Raji (cell line): ENCODE measurements around the gene PRRC2B.

ENCODE experiments used
- POLR2A ChIP-seq: IDR thresholded peaks from 2 replicates; pipeline ENCODE4 v1.6.1; 2011; ENCODE audit warnings: low read depth, low read length, control low read depth; ENCODE audit not compliant: insufficient read depth

The PRRC2B gene

DNA sequence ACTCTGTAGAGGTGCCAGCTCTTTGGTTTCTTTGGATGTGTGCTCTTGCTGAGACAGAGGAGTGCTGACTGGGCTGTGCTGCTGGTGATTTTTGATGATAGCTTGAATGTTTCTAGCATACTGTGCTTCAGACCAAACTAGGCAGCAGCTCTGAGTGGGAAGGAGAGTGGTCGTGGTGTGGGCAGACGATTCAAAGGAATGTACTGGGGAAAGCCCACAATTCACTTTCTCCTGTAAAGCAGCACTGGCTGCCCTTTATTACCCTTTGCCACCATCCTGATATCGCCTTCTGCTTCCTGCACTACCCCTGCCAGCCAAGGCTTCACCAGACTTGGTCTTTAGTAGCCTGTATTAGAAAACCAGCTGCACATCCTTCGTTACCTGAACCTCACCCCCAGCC, 45.3 kb downstream of the PRRC2B start:
- no peak for TF ChIP-seq POLR2A

DNA sequence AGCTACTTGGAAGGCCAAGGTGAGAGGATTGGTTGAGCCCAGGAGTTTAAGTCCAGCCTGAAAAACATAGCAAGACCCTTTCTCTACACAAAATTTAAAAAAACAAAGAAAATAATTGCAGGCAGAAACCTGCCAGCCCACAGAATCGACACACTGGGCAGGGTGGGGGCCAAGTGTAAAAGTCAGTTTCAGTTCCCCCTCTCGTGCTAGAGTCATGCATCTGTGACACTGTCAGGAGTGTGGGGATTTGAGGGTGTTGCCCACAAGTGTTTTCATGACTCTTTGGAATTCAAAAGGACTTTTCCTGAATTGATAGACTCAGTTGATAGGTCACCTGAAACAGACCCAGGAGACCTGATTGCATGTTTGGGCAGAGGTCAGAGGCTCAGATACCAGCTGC, 47.6 kb downstream of the PRRC2B start:
- TF ChIP-seq POLR2A, result no peak

DNA sequence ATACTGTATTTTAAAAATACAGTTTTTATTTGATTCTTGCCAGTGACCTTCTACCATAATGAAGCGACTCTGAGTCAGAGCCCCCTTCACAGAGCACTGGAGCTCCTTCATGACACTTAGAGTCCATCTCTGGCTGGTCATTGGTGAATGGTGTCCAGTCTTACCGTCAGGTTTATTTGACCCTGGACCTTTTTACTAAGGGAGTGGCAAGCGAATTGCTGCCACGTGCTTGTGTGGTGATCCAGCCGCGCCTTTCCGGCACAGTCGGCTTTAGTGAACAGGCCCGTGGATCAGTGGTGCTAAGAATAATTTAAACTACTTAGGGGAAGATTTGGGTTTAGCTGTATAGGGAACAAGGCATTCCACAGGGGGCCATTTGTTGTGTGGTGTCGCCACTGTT, 48.5 kb downstream of the PRRC2B start:
- no peak for TF ChIP-seq POLR2A

DNA sequence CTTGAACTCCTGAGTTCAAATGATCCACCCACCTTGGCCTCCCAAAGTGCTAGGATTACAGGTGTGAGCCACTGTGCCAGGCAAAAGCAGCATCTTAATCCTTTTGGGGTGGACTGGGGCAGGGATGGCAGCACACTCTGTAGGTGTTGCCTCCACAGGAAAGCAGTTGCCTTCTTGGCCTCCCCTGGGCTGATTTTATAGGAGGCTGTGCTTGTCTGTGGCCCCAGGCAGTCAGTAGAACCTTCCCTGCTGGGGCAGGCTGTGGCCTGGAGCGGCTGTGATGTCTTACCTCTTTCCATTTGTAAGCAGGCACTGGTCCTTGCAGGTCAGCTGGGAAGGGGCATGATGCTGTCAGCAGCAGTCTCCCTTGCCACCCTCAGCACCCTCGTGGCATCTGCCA, 49.8 kb downstream of the PRRC2B start:
- no peak for TF ChIP-seq POLR2A

DNA sequence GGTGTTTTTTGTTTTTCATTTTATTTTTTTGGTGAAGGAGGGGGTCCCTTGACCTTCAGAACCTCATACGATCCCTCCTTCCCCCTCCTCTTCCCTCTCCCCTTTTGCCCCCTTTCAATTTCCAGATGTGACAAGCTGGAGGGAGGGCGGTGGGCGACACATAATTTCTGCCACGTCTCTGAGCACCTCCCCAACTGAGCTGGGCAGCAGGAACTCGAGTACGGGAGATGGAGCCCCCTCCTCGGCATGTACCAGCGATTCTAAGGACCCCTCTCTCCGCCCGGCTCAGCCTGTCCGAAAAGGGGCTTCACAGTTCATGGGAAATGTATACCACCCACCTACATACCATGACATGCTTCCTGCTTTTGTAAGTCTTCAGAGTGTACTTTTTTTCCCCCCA, 52.4 kb downstream of the PRRC2B start:
- TF ChIP-seq POLR2A, result no peak

DNA sequence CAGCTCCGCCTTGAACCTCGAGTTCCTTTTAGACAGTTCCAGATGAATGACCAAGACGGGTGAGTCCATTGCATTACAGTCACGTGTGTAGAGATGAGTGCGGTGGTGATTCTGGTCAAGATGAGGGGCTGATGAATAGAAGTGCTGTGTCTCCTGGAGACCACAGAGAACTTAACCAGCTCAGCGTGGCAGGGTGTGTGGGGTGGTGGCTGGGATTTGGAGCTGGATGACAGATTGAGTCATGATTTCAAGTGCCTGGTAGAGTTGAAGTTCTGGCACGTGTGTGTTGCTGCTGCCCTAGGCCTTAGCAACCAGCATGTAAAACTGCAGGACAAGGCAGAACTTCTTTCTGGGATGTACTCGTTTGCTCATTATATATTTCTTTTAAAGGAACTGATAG, 53.3 kb downstream of the PRRC2B start:
- TF ChIP-seq POLR2A, result no peak

DNA sequence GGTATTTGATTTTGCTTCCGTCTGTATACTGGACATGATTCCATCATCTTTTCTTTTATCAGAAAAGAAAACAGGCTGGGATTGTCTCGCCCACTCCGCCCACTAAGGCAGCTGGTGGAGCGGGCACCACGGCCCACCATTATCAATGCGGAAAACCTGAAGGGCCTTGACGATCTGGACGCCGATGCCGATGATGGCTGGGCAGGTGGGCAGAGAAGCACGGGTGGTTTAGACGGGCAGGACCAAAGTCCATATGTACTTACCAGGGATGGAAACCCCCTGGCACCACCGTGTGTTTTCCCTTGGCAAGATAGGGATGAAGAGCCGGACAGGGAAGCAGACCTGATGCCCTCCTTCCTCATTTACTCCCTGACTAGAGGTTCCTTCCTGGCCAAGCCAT, 53.7 kb downstream of the PRRC2B start:
- no peak for TF ChIP-seq POLR2A

DNA sequence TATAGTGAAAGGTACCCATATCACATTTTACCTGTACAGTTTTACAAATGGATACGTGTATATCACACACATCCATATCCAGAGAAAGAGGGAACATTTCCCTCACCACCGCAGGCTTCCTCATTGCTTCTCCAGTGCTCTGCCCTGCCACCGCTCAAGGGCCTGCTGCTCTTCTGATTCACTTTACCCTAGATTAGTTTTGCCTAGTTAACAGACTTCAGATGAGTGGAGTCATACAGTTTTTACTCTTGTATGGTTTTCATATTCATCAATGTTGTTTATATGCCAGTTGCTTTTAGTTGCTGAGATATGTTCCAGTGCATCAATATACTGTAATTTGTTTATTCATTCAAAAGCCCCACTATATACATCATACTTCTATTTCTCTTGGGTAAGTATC, 54.9 kb downstream of the PRRC2B start:
- TF ChIP-seq POLR2A, result no peak

DNA sequence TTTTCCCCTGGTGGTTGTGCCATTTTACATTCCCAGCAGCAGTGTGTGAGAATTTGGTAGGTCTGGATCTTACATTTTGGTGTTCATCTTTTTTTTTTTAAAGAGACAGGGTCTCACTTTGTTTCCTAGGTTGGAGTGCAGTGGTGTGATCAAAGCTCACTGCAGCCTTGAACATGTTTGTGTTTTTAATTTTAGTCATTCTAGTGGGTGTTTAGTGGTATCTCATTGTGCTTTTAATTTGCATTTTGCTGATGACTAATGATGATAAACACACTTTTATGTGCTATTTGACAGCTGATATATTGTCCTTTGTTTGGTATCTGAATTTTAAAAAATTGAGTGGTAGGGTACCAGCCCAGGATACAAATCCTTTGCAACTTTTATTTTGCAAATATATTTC, 55.4 kb downstream of the PRRC2B start:
- TF ChIP-seq POLR2A, result no peak

DNA sequence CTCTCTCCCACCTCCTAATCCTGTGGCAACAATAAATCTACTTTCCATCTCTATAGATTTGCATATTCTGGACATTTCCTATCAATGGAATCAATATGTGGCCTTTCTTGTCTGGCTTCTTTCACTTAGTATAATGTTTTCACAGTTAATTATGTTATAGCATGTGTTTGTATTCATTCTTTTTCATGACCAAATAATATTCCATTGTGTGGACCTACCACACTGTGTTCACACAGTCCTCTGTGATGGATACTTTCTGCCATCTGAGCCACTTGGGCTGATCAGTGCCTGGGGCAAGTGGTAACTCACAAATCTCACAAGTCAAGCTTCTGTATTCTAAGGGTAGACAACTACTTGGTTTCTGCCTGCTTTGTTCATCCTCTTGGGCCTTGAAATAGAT, 60.1 kb downstream of the PRRC2B start:
- no peak for TF ChIP-seq POLR2A

DNA sequence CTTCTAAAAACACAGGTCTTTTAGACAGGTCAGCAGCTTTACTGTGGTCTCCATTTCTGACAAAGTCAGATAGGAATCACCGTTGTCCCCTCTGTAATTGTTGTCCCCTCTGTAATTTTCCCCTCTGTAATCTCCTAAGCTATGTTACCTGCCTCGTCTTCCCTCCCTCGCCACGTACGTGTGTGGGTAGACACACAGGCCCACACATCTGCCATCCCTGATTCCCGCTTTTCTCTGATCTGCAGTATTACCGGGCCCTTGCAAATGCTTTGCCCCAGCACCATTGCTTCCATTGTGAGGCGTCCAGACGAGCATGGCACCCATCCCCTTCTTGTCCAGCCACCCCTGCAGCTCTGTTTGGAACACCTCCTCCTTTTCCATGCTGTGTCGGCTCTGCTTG, 63.9 kb downstream of the PRRC2B start:
- no peak for TF ChIP-seq POLR2A

DNA sequence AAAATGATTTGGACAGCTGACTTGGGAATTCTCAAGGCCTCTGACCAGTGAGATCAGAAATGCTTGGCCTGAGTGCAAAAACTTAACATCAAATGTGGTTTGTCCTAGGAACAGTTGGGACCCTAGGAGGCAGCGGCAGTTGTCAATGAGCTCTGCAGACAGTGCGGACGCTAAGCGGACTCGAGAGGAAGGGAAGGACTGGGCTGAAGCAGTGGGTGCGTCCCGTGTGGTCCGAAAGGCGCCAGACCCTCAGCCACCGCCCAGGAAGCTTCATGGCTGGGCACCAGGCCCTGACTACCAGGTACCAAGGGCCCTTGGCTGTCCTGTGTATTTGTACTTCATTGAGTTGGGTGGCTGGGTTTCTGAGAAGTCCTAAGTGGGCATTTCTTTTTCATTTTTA, 65.2 kb downstream of the PRRC2B start:
- no peak for TF ChIP-seq POLR2A

DNA sequence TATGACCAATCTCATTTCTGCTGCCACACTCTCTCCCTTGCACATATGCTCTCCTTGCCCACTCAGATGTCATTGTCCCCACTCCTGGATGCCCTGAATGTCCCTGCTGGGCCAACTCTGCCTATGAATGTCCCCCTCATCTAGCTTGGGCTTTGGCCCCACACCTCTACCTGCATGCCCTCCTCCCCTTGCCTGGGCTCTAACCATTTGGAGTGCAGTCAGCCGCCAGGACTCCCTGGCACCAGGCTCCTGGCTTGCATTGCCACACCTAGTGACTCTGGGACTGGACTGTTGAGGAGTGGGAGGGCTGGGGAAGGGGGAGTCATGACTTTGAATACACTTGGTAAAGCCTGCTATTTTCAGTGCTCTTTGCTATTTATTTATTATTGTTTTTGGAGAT, 67.3 kb downstream of the PRRC2B start:
- TF ChIP-seq POLR2A, result no peak

DNA sequence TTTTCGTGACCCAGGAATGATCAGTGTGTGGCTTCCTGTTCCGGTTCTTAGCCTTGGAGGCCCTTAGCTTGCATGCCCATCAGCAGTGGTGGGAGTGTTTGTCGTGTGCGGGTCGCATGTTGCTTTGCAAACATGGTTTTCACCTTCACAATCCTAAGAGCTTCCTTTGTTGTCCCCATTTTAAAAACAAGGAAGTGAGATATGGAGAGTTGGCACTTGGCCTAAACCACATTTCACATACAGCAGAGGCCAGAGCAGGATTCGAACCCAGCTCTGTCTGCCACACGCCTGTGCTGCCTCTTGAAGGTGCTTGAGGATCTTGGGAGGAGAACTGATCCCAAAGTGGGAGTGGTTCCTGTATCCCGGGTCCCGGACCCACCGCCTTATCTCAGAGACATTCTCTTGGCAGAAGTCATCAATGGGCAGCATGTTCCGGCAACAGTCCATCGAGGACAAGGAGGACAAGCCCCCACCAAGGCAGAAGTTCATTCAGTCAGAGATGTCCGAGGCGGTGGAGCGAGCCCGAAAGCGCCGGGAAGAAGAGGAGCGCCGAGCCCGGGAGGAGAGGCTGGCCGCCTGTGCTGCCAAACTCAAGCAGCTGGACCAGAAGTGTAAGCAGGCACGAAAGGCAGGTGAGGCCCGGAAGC, 70.6 kb downstream of the PRRC2B start:
- no peak for TF ChIP-seq POLR2A

DNA sequence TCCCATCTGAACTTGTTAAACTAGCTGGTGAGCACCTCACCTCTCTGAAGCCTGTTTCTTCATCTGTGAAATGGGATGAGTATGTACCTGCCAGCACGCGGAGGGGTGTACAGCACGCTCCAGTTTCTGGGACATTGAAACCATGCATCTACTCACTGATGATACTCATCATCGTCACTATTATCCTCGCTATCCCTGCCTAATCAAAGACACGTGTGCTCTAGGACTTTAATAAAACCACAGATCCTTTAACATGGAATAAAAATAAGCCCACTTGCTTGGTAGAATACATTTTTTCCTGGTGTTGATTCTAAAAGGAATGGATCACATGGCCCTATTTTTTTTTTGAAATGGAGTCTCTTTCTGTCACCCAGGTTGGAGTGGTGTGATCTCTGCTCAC, 71.5 kb downstream of the PRRC2B start:
- no peak for TF ChIP-seq POLR2A

DNA sequence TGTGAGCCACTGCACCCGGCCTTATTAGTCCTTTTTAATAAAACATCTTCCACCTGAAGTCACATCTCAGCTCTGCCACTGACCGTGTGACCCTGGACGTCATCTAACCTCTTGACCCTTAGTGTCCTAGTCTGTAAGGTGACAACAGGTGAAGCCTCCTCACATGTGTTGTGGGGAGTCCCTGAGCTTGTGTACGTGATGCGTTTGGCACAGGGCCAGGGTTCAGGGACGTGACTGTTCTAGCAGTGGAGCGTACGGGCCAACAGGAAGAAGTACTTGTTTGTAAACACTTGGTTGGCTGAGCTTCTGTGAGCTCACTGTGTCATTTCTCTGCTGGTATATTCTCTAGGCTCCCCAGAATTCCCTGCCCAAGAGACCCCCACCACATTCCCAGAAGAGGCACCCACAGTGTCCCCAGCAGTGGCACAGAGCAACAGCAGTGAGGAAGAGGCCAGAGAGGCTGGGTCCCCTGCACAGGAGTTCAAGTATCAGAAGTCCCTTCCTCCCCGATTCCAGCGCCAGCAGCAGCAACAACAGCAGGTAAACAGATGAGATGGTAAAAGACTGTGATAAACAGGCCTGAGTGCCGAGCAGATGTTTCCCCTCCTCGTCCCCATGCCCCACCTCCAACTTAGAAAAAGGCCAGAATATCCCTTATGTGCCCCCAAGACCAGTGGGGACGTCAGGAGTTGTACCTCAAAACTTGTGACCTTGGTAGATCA, 73.5 kb downstream of the PRRC2B start:
- no peak for TF ChIP-seq POLR2A

DNA sequence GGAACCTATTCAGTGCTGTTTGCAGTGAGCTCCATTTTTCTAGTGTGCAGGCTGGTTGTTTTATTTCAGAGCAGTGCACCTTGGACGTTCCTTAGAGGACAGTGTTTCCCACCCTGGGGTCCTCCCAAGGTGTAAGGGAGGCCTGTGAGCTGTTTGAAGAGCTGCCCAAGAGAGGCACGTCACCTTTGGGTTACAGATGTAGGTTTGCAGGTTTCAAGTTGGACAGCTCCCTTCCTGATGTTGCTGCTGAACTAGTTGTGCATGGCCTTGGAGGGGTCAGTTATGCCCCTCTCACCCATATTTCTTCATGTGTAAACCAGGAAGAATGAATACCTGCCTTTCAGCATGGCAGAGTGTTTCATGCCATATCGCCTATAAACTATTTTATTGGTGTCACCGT, 74.1 kb downstream of the PRRC2B start:
- TF ChIP-seq POLR2A, result no peak
